MCF 10A (cell line): ENCODE data around the gene KCNH6. TPM values are rescaled to one million over a fixed set of nuclear protein-coding genes. Genes with fewer than 3 reads are reported as not detected.

Experiments
- BruUV-seq: library from RNA; stranded (reverse); fragments of 400-500 nt; replicated peaks from 2 replicates; lab custom pipeline; 2021; lab: Mats Ljungman, UMichigan
- CTCF ChIA-PET: fragments of 300-600 bp; sonication (Branson Sonifier 250); formaldehyde crosslinking; extraction: SDS; loops from one replicate; lab custom pipeline; 2021; ENCODE audit warnings: antibody characterized with exemption, inconsistent platforms; lab: Yijun Ruan, JAX
- POLR2A ChIA-PET: fragments of 300-600, 350-650 bp; sonication (Branson Sonifier 250); formaldehyde crosslinking; extraction: SDS; loops from one replicate; lab custom pipeline; 2020; ENCODE audit warnings: antibody characterized with exemption, inconsistent platforms; lab: Yijun Ruan, JAX
- DNase-seq: peaks from one replicate; pipeline ENCODE4 v3.0.0-alpha.2; 2018; ENCODE audit not compliant: unreplicated experiment
- H3K27ac Mint-ChIP-seq: one replicate; pipeline ENCODE4 v1.8.0; 2022; ENCODE audit warnings: mild to moderate bottlenecking, low read depth, mixed read lengths; ENCODE audit not compliant: unreplicated experiment
- H3K27me3 Mint-ChIP-seq: one replicate; pipeline ENCODE4 v1.8.0; 2022; ENCODE audit warnings: mixed read lengths; ENCODE audit not compliant: insufficient read depth, unreplicated experiment
- H3K36me3 Mint-ChIP-seq: one replicate; pipeline ENCODE4 v1.8.0; 2022; ENCODE audit warnings: mild to moderate bottlenecking, moderate library complexity, mixed read lengths; ENCODE audit not compliant: insufficient read depth, unreplicated experiment
- H3K4me1 Mint-ChIP-seq: one replicate; pipeline ENCODE4 v1.8.0; 2022; ENCODE audit warnings: mixed read lengths; ENCODE audit not compliant: insufficient read depth, unreplicated experiment
- H3K4me3 Mint-ChIP-seq: one replicate; pipeline ENCODE4 v1.8.0; 2022; ENCODE audit warnings: mild to moderate bottlenecking, moderate library complexity, mixed read lengths; ENCODE audit not compliant: unreplicated experiment
- H3K9me3 Mint-ChIP-seq: one replicate; pipeline ENCODE4 v1.8.0; 2022; ENCODE audit warnings: mixed read lengths; ENCODE audit not compliant: unreplicated experiment
- CTCF ChIP-seq: fragments of 200-600 bp; IDR thresholded peaks from one replicate; pipeline ENCODE4 v1.8.0; 2022; ENCODE audit warnings: antibody characterized with exemption, mild to moderate bottlenecking; ENCODE audit not compliant: unreplicated experiment
- intact Hi-C: fragments of 100-400 bp; cut with micrococcal nuclease; formaldehyde crosslinking; loops from 2 replicates; pipeline ENCODE4 v1.14.1; 2022
- total RNA-seq: library from RNA; stranded (reverse); gene quantifications from 2 replicates; pipeline ENCODE4 v1.2.3, GENCODE V29; 2022

The KCNH6 gene
- total RNA-seq, 1 experiment from 2014 or later, result not detected

DNA sequence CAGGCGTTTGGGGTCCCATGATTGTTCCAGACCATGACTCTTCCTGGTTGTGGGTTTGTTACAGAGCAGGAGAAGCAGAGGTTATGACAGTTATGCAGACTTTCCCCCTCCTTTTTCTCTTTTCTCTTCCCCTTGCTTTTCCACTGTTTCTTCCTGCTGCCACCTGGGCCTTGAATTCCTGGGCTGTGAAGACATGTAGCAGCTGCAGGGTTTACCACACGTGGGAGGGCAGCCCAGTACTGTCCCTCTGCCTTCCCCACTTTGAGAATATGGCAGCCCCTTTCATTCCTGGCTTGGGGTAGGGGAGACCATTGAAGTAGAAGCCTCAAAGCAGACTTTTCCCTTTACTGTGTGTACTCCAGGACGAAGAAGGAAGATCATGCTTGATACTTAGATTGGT, 69.6 kb downstream of the KCNH6 start:
- ChIA-PET POLR2A (interaction anchor here (1.3 kb wide), 1 partner anchor 10 kb away, joined by 7 read pairs; no protein-coding TSS in a partner anchor), CTCF (interaction anchor here (0.6 kb wide), 1 partner anchor 163 kb away, joined by 3 read pairs; no protein-coding TSS in a partner anchor)
- Mint-ChIP-seq H3K4me1 (no peaks in the 10 kb centered on the region), H3K9me3 (no peaks in the 10 kb centered on the region), H3K27me3 (no peaks in the 10 kb centered on the region), H3K27ac (no peak overlapping the region), H3K4me3 (no peak overlapping the region), H3K36me3 (peaks cover 53% of the 10 kb centered on the region)
- TF ChIP-seq CTCF, result no peak
- DNase-seq, result no peak
- intact Hi-C loops, result no loop called here
- no TSS peak for BruUV-seq

DNA sequence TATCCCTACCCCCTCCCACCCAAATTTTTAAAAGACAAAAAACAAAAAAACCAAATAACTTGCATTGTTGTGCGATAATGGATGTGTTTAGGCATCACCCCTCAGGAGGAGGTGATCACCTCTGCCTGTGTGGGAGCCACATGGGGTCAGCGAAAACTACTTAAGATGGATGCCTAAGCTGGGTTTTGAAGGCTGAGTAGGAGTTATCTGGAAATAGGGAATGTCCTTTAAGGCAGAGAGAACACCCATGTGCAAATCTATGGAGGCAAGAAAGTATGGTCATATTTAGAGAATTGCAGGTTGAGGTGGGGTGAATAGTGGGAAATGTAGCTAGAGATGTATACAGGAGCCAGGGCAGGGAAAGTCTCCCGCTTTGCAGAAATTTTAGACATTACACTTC, 72.0 kb downstream of the KCNH6 start:
- CTCF ChIA-PET, result interaction anchor here (0.6 kb wide), 2 partner anchors 21 to 37 kb away, joined by 3 to 5 read pairs; no protein-coding TSS in a partner anchor
- H3K9me3 Mint-ChIP-seq, result no peaks in the 10 kb centered on the region
- peaks cover 36% of the 10 kb centered on the region for H3K36me3 Mint-ChIP-seq
- no TSS peak for BruUV-seq
- TF ChIP-seq CTCF, result no peak
- intact Hi-C loops, result no loop called here
- DNase-seq, result no peak
- H3K27me3 Mint-ChIP-seq, result no peaks in the 10 kb centered on the region
- H3K27ac Mint-ChIP-seq, result no peak overlapping the region
- POLR2A ChIA-PET, result no interaction called here
- H3K4me1 Mint-ChIP-seq, result peaks cover 2% of the 10 kb centered on the region
- H3K4me3 Mint-ChIP-seq, result no peak overlapping the region

Other genes with a start within 250 kb of the KCNH6 start
- 57.2 and 62.0 TPM in 2 replicates for gene CYB561, start 77.1 kb upstream of the KCNH6 start, total RNA-seq
- gene ACE, start 46.3 kb upstream of the KCNH6 start, total RNA-seq, result 0.30 and 0.39 TPM in 2 replicates
- gene DCAF7, start 27.1 kb downstream of the KCNH6 start, total RNA-seq, result 81.6 and 91.4 TPM in 2 replicates
- 36.5 and 38.7 TPM in 2 replicates for gene TACO1, start 77.5 kb downstream of the KCNH6 start, total RNA-seq
- 12.8 and 13.8 TPM in 2 replicates for gene MAP3K3, start 99.1 kb downstream of the KCNH6 start, total RNA-seq
- gene LIMD2, start 176.8 kb downstream of the KCNH6 start, total RNA-seq, result 0.56 and 0.93 TPM in 2 replicates
- gene STRADA, start 218.4 kb downstream of the KCNH6 start, total RNA-seq, result 36.5 and 36.6 TPM in 2 replicates